Fibroblast of lung (primary cell): ENCODE results near the gene RPS24.

ENCODE experiments used
- EZH2 ChIP-seq: IDR thresholded peaks from 2 replicates; pipeline ENCODE4 v1.5.1; 2012; ENCODE audit warnings: low read length, control low read depth, mild to moderate bottlenecking; ENCODE audit errors: missing control alignments
- TF ChIP-seq, protein P1 (sequence below), 2 donors: IDR thresholded peaks in 1 of 2; conservative IDR thresholded peaks in 1 of 2; 1 replicate in 1 of 2; 2 replicates in 1 of 2; pipeline ENCODE4 v1.5.1; 2011 to 2012; ENCODE audit warnings: low read length in 2 of 2, control low read depth in 1 of 2, inconsistent platforms in 1 of 2, low read depth in 1 of 2, mild to moderate bottlenecking in 1 of 2

DNA sequence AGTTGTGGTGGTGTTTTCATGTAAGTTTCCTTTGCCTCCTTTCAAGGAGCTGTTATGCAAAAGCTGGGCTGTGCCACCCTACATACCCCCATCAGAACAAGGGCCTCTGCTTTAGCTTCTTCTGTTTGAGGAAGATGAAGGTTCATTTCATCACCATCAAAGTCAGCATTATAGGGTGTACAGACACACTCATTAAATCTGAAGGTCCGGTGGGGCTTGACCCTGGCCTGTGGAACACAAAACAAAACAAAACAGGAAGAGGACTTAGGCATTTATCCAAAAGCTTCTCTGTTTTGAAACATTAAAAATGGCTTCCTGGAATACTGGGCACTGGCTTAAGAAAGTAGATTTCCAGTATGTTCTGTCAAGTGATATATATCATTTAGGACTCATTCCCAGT, 20.1 kb upstream of the RPS24 start:
- TF ChIP-seq EZH2, result no peak
- TF ChIP-seq, protein P1, sequence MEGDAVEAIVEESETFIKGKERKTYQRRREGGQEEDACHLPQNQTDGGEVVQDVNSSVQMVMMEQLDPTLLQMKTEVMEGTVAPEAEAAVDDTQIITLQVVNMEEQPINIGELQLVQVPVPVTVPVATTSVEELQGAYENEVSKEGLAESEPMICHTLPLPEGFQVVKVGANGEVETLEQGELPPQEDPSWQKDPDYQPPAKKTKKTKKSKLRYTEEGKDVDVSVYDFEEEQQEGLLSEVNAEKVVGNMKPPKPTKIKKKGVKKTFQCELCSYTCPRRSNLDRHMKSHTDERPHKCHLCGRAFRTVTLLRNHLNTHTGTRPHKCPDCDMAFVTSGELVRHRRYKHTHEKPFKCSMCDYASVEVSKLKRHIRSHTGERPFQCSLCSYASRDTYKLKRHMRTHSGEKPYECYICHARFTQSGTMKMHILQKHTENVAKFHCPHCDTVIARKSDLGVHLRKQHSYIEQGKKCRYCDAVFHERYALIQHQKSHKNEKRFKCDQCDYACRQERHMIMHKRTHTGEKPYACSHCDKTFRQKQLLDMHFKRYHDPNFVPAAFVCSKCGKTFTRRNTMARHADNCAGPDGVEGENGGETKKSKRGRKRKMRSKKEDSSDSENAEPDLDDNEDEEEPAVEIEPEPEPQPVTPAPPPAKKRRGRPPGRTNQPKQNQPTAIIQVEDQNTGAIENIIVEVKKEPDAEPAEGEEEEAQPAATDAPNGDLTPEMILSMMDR (conservative IDR thresholded peaks at IDR 0.05 in 1 of 2, IDR thresholded peaks at IDR 0.05 in 1 of 2; ENCODE audit: low read depth in 1 of 2, low read length in 2 of 2), result no peak
